ENCODE results near the gene CSF3.

The CSF3 gene

GRCh38 chr17:40023590-40024292 lies 8.5 kb downstream of the CSF3 start:
- DNase-seq (ENCODE audit: low read depth in 2 of 3, low spot score in 2 of 3) = no peak

GRCh38 chr17:40024901-40025300 lies 9.7 kb downstream of the CSF3 start:
- DNase-seq (ENCODE audit: low read depth in 2 of 3, low spot score in 2 of 3) = no peak

GRCh38 chr17:40025559-40025958 lies 10.3 kb downstream of the CSF3 start:
- no peak for DNase-seq (ENCODE audit: low read depth in 2 of 3, low spot score in 2 of 3)

GRCh38 chr17:40025991-40026815 lies 11.0 kb downstream of the CSF3 start:
- DNase-seq (ENCODE audit: low read depth in 2 of 3, low spot score in 2 of 3) = no peak

GRCh38 chr17:40026816-40027613 lies 11.8 kb downstream of the CSF3 start:
- peak; percentile 43 to 65 (median 53) for DNase-seq (ENCODE audit: low read depth in 2 of 3, low spot score in 2 of 3)

- DNase-seq (ENCODE audit: low read depth in 2 of 3, low spot score in 2 of 3) = no peak
These were observed 12.4 kb downstream of the CSF3 start for GRCh38 chr17:40027614-40028012.

- DNase-seq (ENCODE audit: low read depth in 2 of 3, low spot score in 2 of 3) = no peak
These were observed 13.4 kb downstream of the CSF3 start for GRCh38 chr17:40028595-40028994.

GRCh38 chr17:40031706-40032105 lies 16.5 kb downstream of the CSF3 start:
- DNase-seq (ENCODE audit: low read depth in 2 of 3, low spot score in 2 of 3) = no peak

- no peak for DNase-seq (ENCODE audit: low read depth in 2 of 3, low spot score in 2 of 3)
These were observed 17.4 kb downstream of the CSF3 start for GRCh38 chr17:40032322-40033320.

- DNase-seq (ENCODE audit: low read depth in 2 of 3, low spot score in 2 of 3) = no peak
These were observed 18.1 kb downstream of the CSF3 start for GRCh38 chr17:40033339-40033738.

- no peak for DNase-seq (ENCODE audit: low read depth in 2 of 3, low spot score in 2 of 3)
These were observed 19.4 kb downstream of the CSF3 start for GRCh38 chr17:40034426-40035161.

GRCh38 chr17:40035162-40035559 lies 19.9 kb downstream of the CSF3 start:
- no peak for DNase-seq (ENCODE audit: low read depth in 2 of 3, low spot score in 2 of 3)

GRCh38 chr17:40038882-40039513 lies 23.8 kb downstream of the CSF3 start:
- DNase-seq (ENCODE audit: low read depth in 2 of 3, low spot score in 2 of 3) = no peak

GRCh38 chr17:40041196-40041595 lies 26.0 kb downstream of the CSF3 start:
- no peak for DNase-seq (ENCODE audit: low read depth in 2 of 3, low spot score in 2 of 3)

- no peak for DNase-seq (ENCODE audit: low read depth in 2 of 3, low spot score in 2 of 3)
These were observed 41.3 kb downstream of the CSF3 start for GRCh38 chr17:40056379-40057015.

GRCh38 chr17:40058186-40058784 lies 43.0 kb downstream of the CSF3 start:
- DNase-seq (ENCODE audit: low read depth in 2 of 3, low spot score in 2 of 3) = no peak

- DNase-seq (ENCODE audit: low read depth in 2 of 3, low spot score in 2 of 3) = no peak
These were observed 43.6 kb downstream of the CSF3 start for GRCh38 chr17:40058865-40059264.

GRCh38 chr17:40059729-40060475 lies 44.7 kb downstream of the CSF3 start:
- no peak for DNase-seq (ENCODE audit: low read depth in 2 of 3, low spot score in 2 of 3)
